Ovary (tissue), 3 donors: Measurements from ENCODE around the gene GOSR2.

Experiments
- CTCF ChIP-seq, 3 donors: fragments of 450-650 bp in 2 of 3; fragments of 200-600 bp in 1 of 3; IDR thresholded peaks; one replicate each; pipeline versions ENCODE4 v1.5.1 to v1.8.0; 2016 to 2022; ENCODE audit warnings: antibody characterized with exemption in 3 of 3, mild to moderate bottlenecking in 1 of 3
- POLR2A ChIP-seq: fragments of 450-650 bp; IDR thresholded peaks from one replicate; pipeline ENCODE4 v1.6.1; 2017; ENCODE audit warnings: antibody characterized with exemption, mild to moderate bottlenecking, moderate library complexity
- donor health status: DM: no; HTN: no; CAD: no.

DNA sequence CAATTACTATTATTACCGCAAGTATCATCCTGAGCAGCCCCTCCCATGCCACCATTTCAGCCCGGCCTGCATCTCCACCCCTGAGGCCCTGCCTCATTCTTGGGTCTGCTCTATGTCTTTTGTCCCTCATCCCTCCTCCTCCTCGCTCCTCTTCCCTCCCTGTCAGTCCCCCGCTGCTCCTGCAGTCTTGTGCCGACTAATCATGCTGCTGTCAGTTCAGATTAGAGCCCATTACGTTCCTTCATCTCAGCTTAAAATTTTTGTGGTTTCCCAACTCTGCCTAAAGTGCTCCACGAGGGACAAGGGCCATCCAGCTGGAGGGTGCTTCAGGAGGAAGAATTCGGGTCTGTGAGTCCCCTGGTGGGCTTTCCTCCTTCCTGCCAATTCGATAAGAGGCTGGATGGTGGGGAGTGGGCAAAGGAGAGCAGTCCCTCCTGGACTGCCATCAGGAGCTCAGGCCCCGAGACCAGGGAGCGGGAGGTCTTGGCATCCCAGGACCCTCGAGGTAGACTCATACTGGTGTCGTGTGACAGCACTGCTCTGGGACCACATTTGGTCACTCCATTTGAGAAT lies 32.9 kb upstream of the GOSR2 start:
- TF ChIP-seq CTCF (IDR thresholded peaks at IDR 0.05): no peak
- TF ChIP-seq POLR2A: no peak
